GM21825 (cell line): ENCODE data around the gene TMEFF1.
A peak's percentile ranks its signal among the peaks of the same experiment; 100 is the strongest.
"Not testable (repeated sequence)": the region's sequence is repeated elsewhere in the genome, so short reads cannot be mapped to it uniquely, and the experiment has no call there.

ENCODE experiments used
- ATAC-seq: cut with Tn5 transposase; IDR thresholded peaks from one replicate; pipeline ENCODE4 v1.9.1; 2021; ENCODE audit warnings: mild to moderate bottlenecking, moderate library complexity; ENCODE audit not compliant: unreplicated experiment

Gene TMEFF1

GRCh38 chr9:100486479-100487176 lies 13.7 kb downstream of the TMEFF1 start:
- no peak for ATAC-seq

DNA sequence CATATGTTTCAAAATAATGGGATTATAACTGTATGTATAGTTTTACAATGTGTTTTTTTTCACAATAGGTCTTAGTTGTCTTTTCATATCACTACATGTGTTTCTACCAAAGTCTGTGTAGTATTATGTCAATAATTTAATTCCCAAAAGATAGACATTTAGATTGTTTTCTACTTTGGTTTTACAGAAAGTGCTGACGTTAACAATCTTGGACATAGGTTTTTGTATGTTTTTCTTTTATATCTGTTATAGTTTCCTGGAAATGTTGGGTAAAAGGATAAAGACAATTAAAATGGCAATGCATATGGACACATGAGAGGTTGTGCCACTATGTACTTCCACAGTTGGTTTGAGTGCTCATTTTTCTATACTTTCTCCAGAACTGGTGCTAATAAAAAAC lies 15.2 kb downstream of the TMEFF1 start:
- ATAC-seq, result no peak

- ATAC-seq, result no peak
Measured at GRCh38 chr9:100489836-100490235, 16.9 kb downstream of the TMEFF1 start.

GRCh38 chr9:100492952-100493351 lies 20.0 kb downstream of the TMEFF1 start:
- no peak for ATAC-seq

GRCh38 chr9:100498592-100498991 lies 25.6 kb downstream of the TMEFF1 start:
- ATAC-seq, result no peak

DNA sequence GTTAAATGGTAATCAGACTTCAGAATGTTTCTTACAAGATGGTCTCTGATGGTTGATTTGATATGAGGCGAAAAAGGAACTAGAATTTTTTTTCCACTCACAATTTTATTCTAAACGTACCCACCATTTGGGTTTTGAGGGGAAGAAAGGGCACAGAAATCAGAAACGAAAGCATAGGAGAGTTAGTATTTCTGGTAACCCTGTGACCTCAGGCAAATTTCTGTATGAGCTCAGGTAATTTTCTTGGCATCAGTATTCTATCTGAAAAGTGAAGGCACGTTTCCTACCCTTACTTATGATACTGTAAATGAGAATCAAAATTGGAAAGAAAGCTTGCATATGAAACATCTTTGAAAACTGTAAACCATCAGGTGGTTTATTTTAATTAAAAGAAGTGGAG lies 26.5 kb downstream of the TMEFF1 start:
- ATAC-seq, result no peak

DNA sequence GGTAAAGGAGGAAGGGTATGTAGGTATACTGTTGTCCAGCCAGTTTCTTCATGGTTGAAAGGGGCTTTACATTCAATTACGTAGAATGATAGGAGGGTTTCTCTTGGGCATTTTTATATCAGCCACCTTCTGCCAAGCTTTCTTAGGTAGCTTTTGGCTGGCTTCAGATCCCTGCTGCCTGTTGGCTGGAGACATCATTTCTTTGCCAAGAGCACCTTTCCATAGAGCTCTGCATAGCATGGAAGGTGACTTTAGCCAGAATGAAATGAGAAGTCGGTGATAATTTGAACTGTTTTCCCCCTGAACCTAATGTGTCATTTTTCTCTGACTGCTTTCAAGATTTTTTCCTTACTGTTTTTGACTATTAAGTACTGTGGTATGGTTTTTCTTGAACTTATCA lies 26.9 kb downstream of the TMEFF1 start:
- ATAC-seq, result no peak

DNA sequence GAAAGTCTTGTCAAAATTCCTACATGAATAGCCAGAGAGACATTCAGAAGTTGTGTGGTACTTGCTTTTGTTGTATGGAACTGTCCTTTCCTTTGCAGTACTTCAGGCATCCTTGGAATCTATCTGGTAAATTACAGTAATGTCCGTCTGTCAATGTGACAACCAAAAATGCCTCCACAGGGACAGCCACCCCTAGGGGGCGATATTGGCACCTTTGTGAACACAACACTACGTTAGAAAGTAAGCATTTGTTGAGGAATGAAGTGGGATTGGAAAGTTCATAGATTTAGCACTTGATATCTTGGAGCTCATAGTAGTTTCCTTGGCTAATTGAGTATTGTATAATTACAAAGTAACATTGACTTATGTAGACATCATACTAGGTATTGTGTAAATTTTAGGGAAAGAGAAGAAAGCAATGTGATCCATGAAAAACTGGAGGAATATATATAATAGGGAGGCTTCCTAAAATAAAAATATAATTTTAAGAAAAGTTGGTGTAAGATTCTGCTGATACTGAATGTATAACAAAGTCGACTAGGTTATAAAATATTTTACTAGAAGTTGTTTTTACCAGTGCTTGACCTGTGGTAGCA lies 32.7 kb downstream of the TMEFF1 start:
- ATAC-seq, result peak; percentile 55

DNA sequence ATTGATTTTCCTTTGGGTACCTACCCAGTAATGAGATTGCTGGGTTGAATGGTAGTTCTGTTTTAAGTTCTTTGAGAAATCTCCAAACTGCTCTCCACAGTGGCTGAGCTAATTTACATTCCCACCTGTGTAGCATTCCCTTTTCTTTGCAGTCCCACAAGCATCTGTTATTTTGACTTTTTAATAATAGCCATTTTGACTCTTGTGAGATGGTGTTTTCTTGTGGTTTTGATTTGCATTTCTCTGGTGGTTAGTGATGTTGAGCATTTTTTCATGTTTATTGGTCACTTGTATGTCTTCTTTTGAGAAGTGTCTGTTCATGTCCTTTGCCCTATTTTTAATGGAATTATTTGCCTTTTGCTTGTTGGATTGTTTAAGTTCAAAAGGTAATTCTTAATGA lies 34.4 kb downstream of the TMEFF1 start:
- not testable (repeated sequence) for ATAC-seq

DNA sequence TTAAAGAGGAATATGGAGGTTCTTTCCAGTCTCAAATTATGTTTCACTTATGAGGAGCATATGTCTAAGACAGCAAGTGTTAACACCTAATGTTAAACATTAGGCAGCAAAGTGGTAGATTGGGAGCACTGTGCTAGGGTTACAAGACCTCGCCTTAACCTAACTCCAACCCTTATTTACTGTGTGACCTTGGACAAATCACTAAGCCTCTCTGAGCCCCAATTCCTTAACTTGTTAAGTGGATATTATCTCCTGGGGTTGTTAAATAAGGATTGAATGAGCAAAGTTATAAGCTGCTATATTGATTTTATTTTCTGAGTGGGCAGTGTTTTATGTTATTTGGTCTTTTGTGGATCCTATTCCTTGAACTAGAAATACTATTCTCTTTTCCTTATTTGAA lies 38.3 kb downstream of the TMEFF1 start:
- ATAC-seq, result no peak

DNA sequence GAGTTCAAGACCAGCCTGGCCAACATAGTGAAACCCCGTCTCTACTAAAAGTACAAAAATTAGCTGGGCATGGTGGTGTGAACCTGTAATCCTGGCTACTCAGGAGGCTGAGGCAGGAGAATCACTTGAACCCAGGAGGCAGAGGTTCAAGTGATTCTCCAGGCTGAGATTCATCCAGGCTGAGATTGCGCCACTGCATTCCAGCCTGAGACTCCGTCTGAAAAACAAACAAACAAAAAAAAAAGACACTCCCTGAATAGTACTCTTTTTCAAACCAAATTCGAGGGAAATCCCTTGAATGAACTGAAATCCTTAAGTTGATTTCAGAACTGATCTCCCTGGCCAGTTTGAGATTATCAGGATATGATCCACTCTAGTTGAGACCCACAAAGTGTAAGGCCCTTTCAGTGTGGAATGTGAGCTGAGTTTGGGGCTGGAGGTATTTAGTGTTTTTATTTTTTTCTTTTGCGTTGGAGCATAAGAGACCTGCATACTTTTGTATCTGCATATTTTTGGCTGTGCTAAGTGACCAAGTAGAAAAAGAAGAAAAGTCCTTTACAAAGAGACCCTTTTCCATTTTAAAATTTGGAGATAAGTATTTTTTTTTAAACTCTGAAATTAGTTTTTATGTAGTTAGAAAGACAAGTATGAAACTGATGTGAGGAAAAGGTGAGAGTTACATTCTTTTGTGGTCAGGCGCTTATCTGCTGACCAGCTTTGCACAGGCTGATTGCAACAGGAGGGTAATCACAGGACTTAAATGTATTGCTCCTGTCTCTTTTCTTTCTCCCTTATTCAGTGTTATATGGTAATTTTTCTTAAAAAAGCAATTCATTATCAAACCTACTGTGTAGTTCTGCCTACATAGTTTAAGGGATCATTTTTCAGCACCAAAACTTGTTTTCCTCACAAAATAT lies 42.9 kb downstream of the TMEFF1 start:
- no peak for ATAC-seq

DNA sequence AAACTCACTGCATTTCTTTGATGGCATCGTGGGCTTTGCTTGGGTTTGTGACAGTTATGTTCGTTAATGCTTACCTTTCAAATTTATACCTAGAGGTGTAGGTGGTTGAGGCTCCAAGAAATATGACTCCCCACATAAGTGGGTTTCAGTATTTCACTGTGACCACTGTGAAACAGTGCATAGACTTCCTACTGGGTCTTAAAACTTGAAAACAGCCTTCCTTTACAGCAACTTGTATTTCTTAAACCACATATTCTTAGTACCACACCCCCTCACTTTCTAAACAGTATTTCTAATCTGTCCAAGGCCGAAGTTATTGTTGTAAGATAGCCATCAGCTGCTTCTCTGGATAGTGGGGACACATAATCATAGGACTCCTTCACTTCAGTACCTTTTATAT lies 48.3 kb downstream of the TMEFF1 start:
- no peak for ATAC-seq

- no peak for ATAC-seq
Measured at GRCh38 chr9:100525563-100525962, 52.6 kb downstream of the TMEFF1 start.

- not testable (repeated sequence) for ATAC-seq
Measured at GRCh38 chr9:100527180-100527794, 54.3 kb downstream of the TMEFF1 start.

GRCh38 chr9:100534401-100534800 lies 61.5 kb downstream of the TMEFF1 start:
- no peak for ATAC-seq

- no peak for ATAC-seq
Measured at GRCh38 chr9:100540327-100540726, 67.4 kb downstream of the TMEFF1 start.

GRCh38 chr9:100549048-100549447 lies 76.1 kb downstream of the TMEFF1 start:
- ATAC-seq, result no peak

GRCh38 chr9:100554935-100555401 lies 82.0 kb downstream of the TMEFF1 start:
- ATAC-seq, result peak; percentile 57

DNA sequence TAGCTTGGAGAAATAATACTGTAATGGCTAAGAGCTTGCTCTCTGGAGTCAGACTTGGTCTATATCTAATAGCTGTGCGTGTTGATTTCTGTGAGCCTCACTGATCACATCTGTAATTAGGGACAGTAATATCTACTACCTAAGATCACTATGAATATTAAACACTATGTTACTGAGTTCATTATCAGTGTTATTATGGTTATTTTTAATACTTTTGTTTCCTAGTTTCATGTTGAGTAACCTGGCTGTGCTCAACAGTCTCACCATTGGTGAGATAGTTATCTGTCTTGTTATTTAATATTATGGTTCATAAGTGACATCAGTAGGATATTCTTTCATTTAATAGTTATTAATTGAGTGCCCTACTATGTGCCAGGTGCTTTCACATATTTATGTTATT lies 82.5 kb downstream of the TMEFF1 start:
- peak; percentile 61 for ATAC-seq

DNA sequence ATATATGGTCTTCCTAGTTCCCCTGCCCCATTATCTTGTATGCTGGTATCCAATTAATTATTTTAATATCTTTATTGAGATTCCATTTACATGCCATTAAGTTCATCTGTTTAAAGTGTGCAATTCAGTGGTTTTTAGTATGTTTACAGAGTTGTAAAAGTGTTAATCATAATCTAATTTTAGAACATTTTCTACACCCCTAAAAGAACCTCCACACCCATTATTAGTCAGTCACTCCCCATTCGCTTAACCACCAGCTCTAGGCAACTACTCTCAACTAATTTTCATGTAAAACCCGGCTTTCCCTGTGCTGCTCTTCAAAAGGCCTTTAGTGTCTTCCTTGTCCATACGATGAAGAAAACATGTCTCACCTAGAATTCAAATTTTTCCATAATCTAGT lies 84.1 kb downstream of the TMEFF1 start:
- ATAC-seq, result no peak

- ATAC-seq, result no peak
Measured at GRCh38 chr9:100561256-100561655, 88.3 kb downstream of the TMEFF1 start.
